ENCODE measurements around the gene SLC41A3. TPM values are rescaled to one million over a fixed set of nuclear protein-coding genes. Genes with fewer than 3 reads are reported as not detected.
"Not testable (repeated sequence)": the region's sequence is repeated elsewhere in the genome, so short reads cannot be mapped to it uniquely, and the experiment has no call there.

Gene SLC41A3
- total and polyA plus RNA-seq, 10 of the 15 experiments (the other 5 are each of a cell fraction or from before 2014, with no cell fraction given): 8.3 to 29.5 (median 16.7) TPM

GRCh38 chr3:126097801-126098200 is 13.9 kb upstream of the SLC41A3 start (continued):
- TF ChIP-seq CHD2 (IDR thresholded peaks at IDR 0.05; ENCODE audit: borderline replicate concordance, low read depth, low read length): no peak
- no peak for TF ChIP-seq IKZF2 (IDR thresholded peaks at IDR 0.05)
- no peak for TF ChIP-seq SKIL (IDR thresholded peaks at IDR 0.05; ENCODE audit: low read depth, poor library complexity, severe bottlenecking)
- TF ChIP-seq E2F4 (IDR thresholded peaks at IDR 0.05; ENCODE audit: low read depth, low read length): no peak
- TF ChIP-seq GATAD2B (conservative IDR thresholded peaks at IDR 0.05; ENCODE audit: low read depth): no peak
- no peak for TF ChIP-seq BCL3 (IDR thresholded peaks at IDR 0.05; ENCODE audit: borderline replicate concordance, insufficient read depth, low read depth, low read length, poor library complexity, severe bottlenecking)
- no peak for TF ChIP-seq NRF1 (conservative IDR thresholded peaks at IDR 0.05; ENCODE audit: low read depth, low read length)

GRCh38 chr3:126096274-126096673 is 12.3 kb upstream of the SLC41A3 start:
- BruUV-seq (replicated peaks); H3K79me2 ChIP-seq (ENCODE audit: control insufficient read depth, insufficient read depth, low read length); H3K4me1 ChIP-seq (ENCODE audit: control insufficient read depth, insufficient read depth, low read length); H2AFZ ChIP-seq (ENCODE audit: control insufficient read depth, low read depth, low read length); H3K27me3 ChIP-seq (replicated peaks in 1 of 2; ENCODE audit: control insufficient read depth in 2 of 2, insufficient read depth in 2 of 2, low read length in 1 of 2); in situ Hi-C loops (cut with MboI); H3K4me2 ChIP-seq (ENCODE audit: control insufficient read depth, insufficient read depth); SMC1A ChIA-PET (ENCODE audit: uncharacterized antibody, unreplicated experiment); RAD21 ChIA-PET (ENCODE audit: unreplicated experiment); H3K9me3 ChIP-seq (replicated peaks; ENCODE audit: control insufficient read depth, insufficient read depth, low read length); H3K4me3 ChIP-seq; H4K20me1 ChIP-seq (ENCODE audit: control insufficient read depth, insufficient read depth); FAIRE-seq; H3K36me3 ChIP-seq (ENCODE audit: control insufficient read depth in 2 of 2, insufficient read depth in 2 of 2, low read length in 1 of 2); H3K27ac ChIP-seq (ENCODE audit: control insufficient read depth, insufficient read depth); intact Hi-C loops (cut with micrococcal nuclease; ENCODE audit: unreplicated experiment); DNase-seq (ENCODE audit: low read depth, low spot score); H3K9ac ChIP-seq (ENCODE audit: control insufficient read depth, insufficient read depth, low read length); ATAC-seq; POLR2A ChIA-PET: not testable (repeated sequence)
- CTCF ChIA-PET: interaction anchor here (0.8 kb wide), 1 partner anchor 9 kb away, joined by 3 read pairs; no protein-coding TSS in a partner anchor
- 33% methylated on average over 6 of the region's 6 CpGs for WGBS (ENCODE audit: insufficient coverage, insufficient replicate concordance, low lambda C conversion rate, missing lambda C conversion rate)

GRCh38 chr3:126092128-126092527 is 8.2 kb upstream of the SLC41A3 start:
- intact Hi-C loops (cut with micrococcal nuclease; ENCODE audit: unreplicated experiment); in situ Hi-C loops (cut with MboI); H3K4me1 ChIP-seq (ENCODE audit: control insufficient read depth, insufficient read depth, low read length); CTCF ChIA-PET; H3K4me3 ChIP-seq; H3K27ac ChIP-seq (ENCODE audit: control insufficient read depth, insufficient read depth); BruUV-seq (replicated peaks); SMC1A ChIA-PET (ENCODE audit: uncharacterized antibody, unreplicated experiment); H3K36me3 ChIP-seq (ENCODE audit: control insufficient read depth in 2 of 2, insufficient read depth in 2 of 2, low read length in 1 of 2); H2AFZ ChIP-seq (ENCODE audit: control insufficient read depth, low read depth, low read length); POLR2A ChIA-PET; H3K4me2 ChIP-seq (ENCODE audit: control insufficient read depth, insufficient read depth); FAIRE-seq; H4K20me1 ChIP-seq (ENCODE audit: control insufficient read depth, insufficient read depth); H3K9me3 ChIP-seq (replicated peaks; ENCODE audit: control insufficient read depth, insufficient read depth, low read length); RAD21 ChIA-PET (ENCODE audit: unreplicated experiment); DNase-seq (ENCODE audit: low read depth, low spot score); H3K79me2 ChIP-seq (ENCODE audit: control insufficient read depth, insufficient read depth, low read length); H3K9ac ChIP-seq (ENCODE audit: control insufficient read depth, insufficient read depth, low read length); ATAC-seq; H3K27me3 ChIP-seq (replicated peaks in 1 of 2; ENCODE audit: control insufficient read depth in 2 of 2, insufficient read depth in 2 of 2, low read length in 1 of 2): not testable (repeated sequence)
- WGBS (ENCODE audit: insufficient coverage, insufficient replicate concordance, low lambda C conversion rate, missing lambda C conversion rate): 31% methylated on average over 5 of the region's 5 CpGs
